ENCODE data around the gene TWIST1.

GRCh38 chr7:19089797-19090196, 27.6 kb downstream of the TWIST1 start:
- TF ChIP-seq POLR2A (IDR thresholded peaks at IDR 0.05; ENCODE audit: low read length) (no peak), GATA1 (IDR thresholded peaks at IDR 0.05; ENCODE audit: low read depth, low read length) (no peak)
